BE2C (cell line): Measurements from ENCODE around the gene ZNF583. TPM values are rescaled to one million over a fixed set of nuclear protein-coding genes. Genes with fewer than 3 reads are reported as not detected.
A peak's percentile ranks its signal among the peaks of the same experiment; 100 is the strongest.

Experiments used
- DNase-seq: peaks from one replicate; pipeline ENCODE4 v3.0.0-alpha.2; 2020
- H3K27me3 ChIP-seq: fragments of 250-450 bp; sonication (Bioruptor Pico); 2 replicates; pipeline ENCODE4 v1.5.1; 2020; ENCODE audit warnings: mild to moderate bottlenecking
- H3K36me3 ChIP-seq: fragments of 250-450 bp; sonication (Bioruptor Pico); 2 replicates; pipeline ENCODE4 v1.5.1; 2020; ENCODE audit warnings: mild to moderate bottlenecking
- H3K4me1 ChIP-seq: fragments of 250-450 bp; sonication (Bioruptor Pico); 2 replicates; pipeline ENCODE4 v1.5.1; 2020
- H3K4me3 ChIP-seq: 2 replicates; pipeline ENCODE4 v1.5.1; 2011; ENCODE audit warnings: low read depth, low read length
- H3K9me3 ChIP-seq: fragments of 250-450 bp; sonication (Bioruptor Pico); 2 replicates; pipeline ENCODE4 v1.5.1; 2020
- CTCF ChIP-seq: IDR thresholded peaks from 2 replicates; pipeline ENCODE4 v1.5.1; 2012; ENCODE audit warnings: mild to moderate bottlenecking, low read depth, low read length
- polyA plus RNA-seq: library from polyadenylated mRNA; unstranded; fragments of >200 nt; gene quantifications from one replicate; pipeline ENCODE4 v1.2.1, GENCODE V29; 2012; ENCODE audit warnings: low read depth, missing spikeins; ENCODE audit not compliant: insufficient read length, insufficient read depth

The ZNF583 gene
- polyA plus RNA-seq, result 3.8 TPM

GRCh38 chr19:56403764-56404704, at the start of gene ZNF583:
ZNF583 (plus strand) TSS chr19:56404332; CDS start chr19:56407115, 2,783 bp downstream.
- DNase-seq, result peak; percentile 93
- Histone ChIP-seq H3K27me3 (no peaks in the 10 kb centered on the region), H3K36me3 (peaks cover 11% of the 10 kb centered on the region), H3K4me1 (no peaks in the 10 kb centered on the region), H3K9me3 (no peaks in the 10 kb centered on the region), H3K4me3 (peak within 1 kb of the TSS; percentile 72)
- no peak for TF ChIP-seq CTCF

GRCh38 chr19:56355517-56355916, 48.6 kb upstream of the ZNF583 start:
- DNase-seq, result no peak
- H3K27me3 ChIP-seq, result no peaks in the 10 kb centered on the region
- H3K4me3 ChIP-seq, result no peak overlapping the region
- no peaks in the 10 kb centered on the region for H3K9me3 ChIP-seq
- H3K36me3 ChIP-seq, result no peaks in the 10 kb centered on the region
- no peaks in the 10 kb centered on the region for H3K4me1 ChIP-seq
- TF ChIP-seq CTCF, result no peak

GRCh38 chr19:56356944-56357343, 47.2 kb upstream of the ZNF583 start:
- Histone ChIP-seq H3K36me3 (no peaks in the 10 kb centered on the region), H3K4me1 (no peaks in the 10 kb centered on the region), H3K9me3 (no peaks in the 10 kb centered on the region), H3K4me3 (no peak overlapping the region), H3K27me3 (no peaks in the 10 kb centered on the region)
- no peak for DNase-seq
- no peak for TF ChIP-seq CTCF

GRCh38 chr19:56360841-56361240, 43.3 kb upstream of the ZNF583 start:
- H3K9me3 ChIP-seq, result no peaks in the 10 kb centered on the region
- no peaks in the 10 kb centered on the region for H3K36me3 ChIP-seq
- TF ChIP-seq CTCF, result no peak
- DNase-seq, result no peak
- no peaks in the 10 kb centered on the region for H3K4me1 ChIP-seq
- H3K27me3 ChIP-seq, result no peaks in the 10 kb centered on the region
- H3K4me3 ChIP-seq, result no peak overlapping the region

GRCh38 chr19:56367829-56368711, 36.1 kb upstream of the ZNF583 start:
- TF ChIP-seq CTCF, result no peak; the same call in 1 of the 2 replicates
- DNase-seq, result peak; percentile 97
- H3K9me3 ChIP-seq, result no peaks in the 10 kb centered on the region
- H3K36me3 ChIP-seq, result peaks cover 29% of the 10 kb centered on the region
- H3K4me1 ChIP-seq, result 0 out of 2 replicates have a peak, but pooled peaks cover 2% of the 10 kb centered on the region
- peak overlapping the region; percentile 85 for H3K4me3 ChIP-seq
- no peaks in the 10 kb centered on the region for H3K27me3 ChIP-seq
